DLD1 (cell line): Measurements from ENCODE around the gene VOPP1.

Experiments
- in situ Hi-C: cut with HindIII; loops from 2 replicates; pipeline ENCODE4 v1.10.0; 2017; ENCODE audit warnings: low sequenced_read_pairs

VOPP1 gene

DNA sequence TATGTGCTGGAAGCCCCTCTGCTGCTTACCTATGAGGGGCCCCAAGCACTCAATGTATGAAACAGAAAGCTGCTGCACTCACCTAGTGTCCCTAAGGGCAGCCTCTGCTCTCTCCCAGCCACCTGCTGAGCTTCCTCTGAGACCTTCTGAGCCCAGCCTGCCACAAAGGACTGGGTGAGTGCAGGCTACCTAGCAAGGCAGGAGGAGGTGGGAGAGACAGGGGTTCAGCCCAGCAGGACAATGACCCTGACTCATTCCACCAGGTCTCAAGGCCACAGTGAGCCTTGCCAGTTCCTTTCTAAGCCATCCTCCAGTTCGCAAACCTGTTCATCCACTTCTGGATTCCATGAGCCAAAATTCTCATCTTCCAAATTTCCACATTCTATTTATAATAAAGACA is 16.3 kb downstream of the VOPP1 start:
- in situ Hi-C loops, result no loop called here

DNA sequence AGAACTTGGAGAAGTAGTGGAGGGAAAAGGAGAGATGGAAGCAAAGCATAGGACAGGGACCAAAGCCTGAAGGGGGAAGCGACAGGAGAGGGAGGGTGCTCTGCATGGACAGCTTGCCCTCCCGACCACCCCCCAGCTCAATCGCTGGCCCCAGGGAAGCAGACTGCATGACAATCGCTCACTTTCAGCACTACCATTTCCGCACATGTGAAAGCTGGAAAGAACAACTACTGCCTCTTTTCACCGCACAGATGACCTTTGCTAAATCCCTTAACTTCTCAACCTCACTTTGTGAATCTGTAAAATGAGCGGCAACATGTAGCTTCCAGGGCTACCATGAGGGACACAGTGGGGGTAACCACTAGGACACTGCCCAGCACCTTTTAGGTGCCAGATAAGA is 17.1 kb downstream of the VOPP1 start:
- in situ Hi-C loops, result no loop called here

DNA sequence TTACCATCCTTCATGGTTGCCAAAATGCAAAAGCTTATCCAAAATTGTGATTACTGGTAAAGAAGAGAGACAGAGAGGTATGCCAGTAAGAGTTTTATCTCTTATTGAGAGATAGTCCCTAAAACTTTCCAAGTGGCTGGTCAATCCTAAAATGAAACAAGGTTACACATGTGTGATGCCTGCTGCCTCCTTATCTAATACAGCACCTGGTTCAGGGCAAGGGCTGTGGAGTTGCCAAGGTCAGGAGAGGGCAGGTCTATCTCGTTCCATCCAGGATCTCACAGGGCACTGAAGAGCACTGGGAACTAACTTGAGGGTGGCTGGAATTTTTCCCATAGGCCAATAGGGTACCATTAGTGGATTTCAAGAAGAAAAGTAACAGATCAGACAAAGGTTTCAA is 18.3 kb downstream of the VOPP1 start:
- in situ Hi-C loops, result no loop called here

DNA sequence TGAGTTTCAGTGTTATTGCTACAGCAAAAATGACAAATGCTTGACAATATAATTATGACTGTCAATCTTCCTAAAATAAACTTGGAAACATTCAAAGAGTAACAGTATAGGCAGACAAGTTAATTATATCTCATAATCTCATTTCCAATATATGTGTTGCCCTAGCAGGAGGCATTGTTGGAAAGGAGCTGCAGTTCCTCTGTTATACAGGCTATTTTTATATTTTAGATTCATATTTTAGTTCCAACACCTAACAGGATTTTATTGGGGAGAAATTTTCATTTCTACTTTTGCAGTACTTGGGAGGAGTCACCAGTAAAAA is 19.3 kb downstream of the VOPP1 start:
- in situ Hi-C loops, result no loop called here

DNA sequence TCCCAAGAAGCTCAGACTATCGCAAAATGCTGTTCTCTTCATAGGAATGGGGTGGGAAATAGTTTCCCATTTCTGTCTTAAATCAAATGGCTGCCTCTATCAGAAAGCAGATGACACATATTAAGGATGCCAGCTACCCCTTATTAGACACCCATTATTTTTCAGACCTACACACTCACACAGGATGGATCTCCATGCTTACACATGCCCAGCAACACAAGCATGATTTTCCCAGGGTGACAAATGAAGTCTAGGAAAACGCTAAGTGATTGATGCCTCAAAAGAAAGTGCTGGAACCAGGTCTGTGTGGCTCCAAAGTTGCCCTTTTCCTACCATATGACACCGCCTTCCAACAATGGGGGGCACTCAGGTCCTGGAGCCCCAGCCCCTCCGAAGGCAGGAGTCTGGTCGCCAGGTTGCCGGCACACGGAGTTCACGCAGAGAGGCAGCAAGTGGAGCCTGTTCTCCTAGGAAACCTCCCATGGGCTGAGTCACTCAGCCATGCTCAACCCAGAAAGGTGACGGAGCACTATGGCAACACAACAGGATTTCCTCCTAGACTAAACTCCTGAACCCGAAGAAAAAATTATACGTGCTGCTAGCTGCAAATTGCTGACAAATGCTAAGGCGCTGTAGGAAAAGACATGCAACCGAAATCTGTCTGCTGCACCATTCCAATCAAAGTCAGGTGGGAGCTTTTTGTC is 19.8 kb downstream of the VOPP1 start:
- in situ Hi-C loops, result no loop called here

DNA sequence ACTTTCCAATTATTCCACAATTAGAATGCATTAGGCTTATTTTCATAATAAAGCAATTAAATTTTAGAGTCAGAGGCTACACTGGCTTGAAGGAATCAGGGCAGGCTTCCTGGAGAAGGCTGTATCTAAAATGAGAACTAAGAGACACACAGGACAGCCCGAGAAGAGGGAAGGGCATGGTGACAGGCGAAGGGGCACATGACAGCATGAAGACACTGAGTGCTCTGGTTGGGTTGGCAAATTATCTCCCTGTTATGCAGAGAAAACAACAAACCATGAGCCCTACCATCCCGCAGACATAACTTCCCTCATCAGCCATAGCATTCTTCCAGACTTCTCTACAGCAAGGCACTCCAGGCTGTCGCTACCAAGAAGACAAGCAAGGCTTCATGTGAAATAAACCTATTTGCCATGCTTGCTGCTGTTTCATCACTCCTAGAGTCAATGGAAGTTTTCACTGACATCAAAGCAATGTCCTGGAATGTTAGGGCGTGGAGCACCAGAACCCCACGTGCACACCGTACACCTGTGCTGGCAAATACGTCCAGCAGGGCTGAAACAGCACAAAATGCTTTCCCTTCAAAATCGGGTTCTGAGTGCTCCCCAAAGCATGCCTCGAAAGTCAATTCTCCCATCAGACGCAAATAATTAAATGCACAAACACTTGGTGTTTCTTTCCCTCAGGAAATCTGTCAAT is 21.3 kb downstream of the VOPP1 start:
- in situ Hi-C loops, result no loop called here

DNA sequence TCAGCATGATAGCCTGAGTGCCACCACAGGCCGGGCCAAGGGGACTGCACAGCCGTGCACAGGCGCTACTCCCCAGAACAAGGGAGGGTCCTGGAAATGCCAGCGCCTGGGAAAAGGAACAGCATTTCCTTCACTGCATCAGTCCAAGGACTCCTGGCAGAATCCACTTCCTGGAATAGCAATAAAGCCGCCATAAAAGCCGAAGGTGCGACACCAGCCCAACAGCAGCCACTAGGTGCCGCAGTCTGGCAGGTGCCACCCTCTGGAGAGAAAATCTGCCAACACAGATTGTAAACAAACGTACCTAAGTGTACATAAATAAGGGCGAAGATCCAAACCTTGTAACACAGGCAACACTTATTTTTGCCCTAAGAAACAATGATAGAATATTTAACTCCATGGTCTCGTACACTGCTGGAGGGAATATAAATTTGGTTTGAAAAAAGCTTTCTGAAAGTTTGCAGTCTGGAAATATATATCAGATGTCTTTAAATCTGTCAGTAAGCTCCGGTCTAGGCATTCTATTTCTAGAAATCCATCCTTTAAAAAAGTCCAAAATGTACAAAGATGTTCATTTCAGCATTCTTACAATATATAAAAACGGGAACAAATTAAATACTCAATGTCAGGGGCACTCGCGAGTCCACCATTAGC is 22.2 kb downstream of the VOPP1 start:
- in situ Hi-C loops, result no loop called here

DNA sequence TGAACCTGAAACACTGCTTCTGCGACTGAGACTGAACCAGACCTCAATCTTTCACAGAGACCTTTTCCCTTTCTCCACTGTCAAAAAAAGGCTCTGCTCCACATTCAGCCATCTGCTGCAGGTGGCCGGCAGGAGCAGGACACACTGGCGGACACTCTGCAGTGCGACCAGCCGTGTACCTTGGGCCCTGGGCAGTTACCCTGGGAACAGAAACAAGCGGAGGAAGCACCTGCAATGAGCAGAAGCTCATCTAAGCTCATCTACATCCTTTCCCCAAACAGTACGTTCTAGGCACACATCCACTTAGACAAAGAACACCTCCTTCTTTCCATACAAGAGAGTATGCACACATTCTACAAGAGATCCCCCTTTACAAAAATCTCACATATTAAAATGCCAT is 22.8 kb downstream of the VOPP1 start:
- in situ Hi-C loops, result no loop called here

DNA sequence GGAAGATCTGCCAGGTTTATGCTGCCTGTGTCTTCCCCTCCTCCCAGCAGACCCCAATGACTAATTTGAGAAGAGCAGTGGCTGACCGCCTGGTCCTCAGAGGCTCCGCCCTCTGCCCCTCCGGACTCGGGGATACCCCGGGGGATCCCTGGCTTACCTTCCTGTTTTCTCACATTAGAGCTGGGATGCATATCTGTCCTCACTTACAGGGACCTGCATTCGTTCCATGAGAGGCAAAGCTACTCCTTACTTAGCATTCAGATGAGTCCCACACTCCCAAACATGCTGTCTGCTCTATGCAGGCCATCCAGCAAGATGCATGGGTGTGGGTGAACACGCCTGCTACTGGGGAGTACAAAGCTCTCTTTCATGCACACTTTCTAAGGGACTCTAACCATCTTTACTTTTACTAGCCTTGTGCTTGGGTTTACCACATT is 24.0 kb downstream of the VOPP1 start:
- in situ Hi-C loops, result no loop called here

DNA sequence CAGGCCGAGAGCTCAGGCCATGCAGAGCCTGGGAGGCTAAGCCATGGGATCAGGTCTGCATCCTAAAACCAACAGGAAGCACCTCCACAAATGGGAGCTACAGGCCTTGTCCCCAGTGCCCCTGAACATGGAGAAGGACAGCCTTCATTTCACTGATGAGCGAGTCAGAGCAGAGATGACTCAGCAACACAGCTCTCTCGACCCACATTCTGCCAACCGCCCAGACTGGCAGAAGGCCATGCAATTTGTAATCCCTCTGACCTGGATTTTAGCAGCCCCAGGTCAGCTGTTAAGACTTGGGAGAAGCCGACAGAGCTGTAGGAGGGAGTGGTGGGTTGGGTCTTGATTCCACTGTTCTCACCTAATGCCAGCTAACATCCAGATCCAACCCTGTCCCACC is 25.5 kb downstream of the VOPP1 start:
- in situ Hi-C loops, result no loop called here

DNA sequence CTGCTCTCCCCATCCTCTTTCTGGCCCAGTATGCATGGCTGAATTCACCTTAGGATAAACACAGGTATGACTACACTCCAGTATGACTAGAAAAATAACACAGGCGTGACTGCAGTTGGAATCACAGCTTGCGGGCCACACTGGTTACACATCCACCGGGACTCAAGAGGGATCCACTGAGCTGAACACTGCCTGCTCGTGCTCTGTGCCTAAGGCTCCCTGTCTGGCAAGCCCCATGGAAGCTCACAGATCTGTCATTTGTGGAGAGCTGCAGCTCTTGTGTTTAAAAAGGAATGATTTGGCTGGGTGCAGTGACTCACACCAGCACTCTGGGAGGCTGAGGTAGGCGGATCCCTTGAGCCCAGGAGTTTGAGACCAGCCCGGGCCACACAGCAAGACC is 26.8 kb downstream of the VOPP1 start:
- in situ Hi-C loops, result no loop called here

DNA sequence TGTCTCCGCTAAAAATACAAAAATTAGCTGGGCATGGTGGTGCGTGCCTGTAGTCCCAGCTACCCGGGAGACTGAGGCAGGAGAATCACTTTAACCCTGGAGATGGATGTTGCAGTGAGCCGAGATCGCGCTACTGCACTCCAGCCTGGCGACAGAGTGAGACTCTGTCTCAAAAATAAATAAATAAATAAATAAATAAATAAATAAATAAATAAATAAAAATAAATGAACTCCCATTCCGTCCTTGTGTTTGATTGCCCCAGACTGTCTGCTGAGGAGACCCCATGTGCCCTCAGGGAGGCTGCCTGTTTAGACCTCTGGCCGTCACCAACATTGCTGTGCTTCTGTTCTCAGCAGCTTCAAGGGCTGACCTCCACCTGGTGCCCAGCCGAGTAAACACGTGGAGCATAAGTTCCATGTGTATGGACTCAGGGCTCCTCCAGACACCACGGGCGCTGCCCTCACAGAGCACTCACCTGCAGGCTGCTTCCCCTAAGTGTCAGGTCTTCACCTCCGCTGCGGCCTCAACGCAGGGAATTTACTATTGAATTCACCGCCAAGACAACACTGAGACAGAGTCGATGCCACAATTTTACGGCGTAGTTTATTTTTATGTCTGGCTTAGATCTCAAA is 32.0 kb downstream of the VOPP1 start:
- in situ Hi-C loops, result no loop called here

DNA sequence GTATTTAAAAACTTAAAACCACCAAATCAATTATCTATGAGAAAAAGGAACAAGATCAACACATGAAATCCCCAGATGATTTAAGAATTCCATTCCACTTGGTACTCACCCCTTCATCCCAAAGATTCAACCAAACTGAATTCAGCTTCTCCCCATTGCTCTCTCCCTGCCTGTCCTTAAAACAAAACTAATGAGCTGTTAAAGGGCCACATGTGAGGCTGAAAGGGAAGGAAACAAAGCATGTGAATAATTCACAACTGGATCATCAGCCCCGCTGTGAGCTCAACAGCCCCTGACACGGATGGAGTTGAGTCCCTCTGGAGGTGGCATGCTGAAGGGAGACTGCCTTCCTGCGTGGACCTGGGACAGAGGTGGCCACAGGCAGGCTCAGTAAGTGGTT is 32.9 kb downstream of the VOPP1 start:
- in situ Hi-C loops, result no loop called here

DNA sequence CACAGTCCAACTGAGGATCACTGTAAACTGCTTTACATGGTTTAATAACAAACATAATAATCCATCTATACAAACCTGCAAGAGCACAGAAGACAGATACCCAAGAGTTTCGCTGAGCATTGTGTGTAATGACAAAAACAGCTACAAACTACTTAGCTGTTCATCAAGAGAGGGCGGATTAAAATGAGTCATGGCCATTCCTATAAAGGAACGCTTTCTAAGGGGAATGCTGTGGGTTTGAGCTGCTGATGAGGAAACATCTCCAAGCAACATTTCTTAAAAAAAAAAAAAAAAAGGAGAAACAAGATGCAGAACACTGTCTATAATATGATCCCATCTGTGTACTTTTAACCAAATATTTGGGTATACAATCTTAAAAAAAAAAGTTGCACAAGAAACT is 33.8 kb downstream of the VOPP1 start:
- in situ Hi-C loops, result no loop called here

DNA sequence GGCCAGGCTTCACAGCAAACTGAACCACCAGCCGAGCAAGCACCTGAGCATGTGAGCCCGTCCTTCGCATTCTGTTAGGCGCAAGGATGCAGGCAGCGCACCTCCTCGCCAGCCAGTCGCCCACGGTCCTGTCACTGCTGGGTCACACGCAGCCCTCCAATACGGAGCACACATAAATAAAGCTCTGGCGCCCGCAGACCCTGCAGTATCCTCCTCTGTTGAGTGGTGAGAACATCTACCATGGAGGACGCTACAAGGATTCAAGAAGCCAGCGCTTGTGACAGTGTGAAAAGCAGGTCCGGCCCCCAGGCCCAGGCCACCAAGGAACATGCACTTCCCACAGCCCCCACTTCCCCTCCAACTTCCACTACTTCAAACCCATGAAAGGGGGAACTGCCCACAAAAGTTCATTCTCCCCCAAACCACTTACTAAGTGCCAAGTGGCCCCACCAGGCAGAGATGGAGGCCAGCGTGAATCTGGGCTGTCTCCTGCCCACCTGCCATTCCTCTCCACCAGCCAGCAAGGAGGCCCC is 34.8 kb downstream of the VOPP1 start:
- in situ Hi-C loops, result no loop called here

DNA sequence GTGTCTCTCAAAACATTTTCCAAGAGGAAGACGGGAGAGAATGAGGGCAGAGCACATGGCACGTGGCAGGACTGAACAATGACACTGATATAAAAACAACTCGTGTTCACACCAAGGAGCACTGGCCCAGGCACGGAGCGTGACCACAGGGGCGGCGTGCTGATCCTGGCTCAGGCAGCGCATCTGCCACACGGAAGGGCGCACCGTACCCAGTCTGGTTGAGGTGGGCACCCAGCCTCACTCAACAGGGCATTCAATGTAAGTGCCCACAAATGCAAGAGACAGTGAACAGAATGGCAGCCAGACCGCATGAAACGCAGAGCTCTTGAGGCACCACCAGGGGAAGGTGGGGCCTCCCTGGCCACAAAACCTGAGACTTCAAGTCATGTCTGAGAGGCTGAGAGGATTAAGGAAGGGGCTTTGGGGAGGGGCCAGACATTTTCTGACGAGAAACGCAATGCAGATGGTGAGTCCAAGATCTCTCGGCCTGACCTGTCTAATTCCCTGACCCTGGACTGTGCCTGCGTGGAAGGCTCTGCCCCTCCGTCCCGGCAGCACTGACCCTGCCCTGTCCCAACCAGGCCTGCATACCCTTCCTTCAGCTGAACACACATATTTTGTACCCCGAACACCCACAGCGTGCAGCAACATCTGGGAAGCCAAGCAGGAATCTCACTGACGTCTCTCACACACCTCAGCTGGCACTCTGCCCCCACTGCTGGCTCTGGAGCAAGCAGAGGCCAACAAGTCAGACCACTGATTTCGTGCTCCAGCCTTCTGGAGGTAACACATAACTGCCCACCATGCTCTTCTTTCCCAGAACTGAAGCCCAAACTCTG is 35.5 kb downstream of the VOPP1 start:
- in situ Hi-C loops, result no loop called here

DNA sequence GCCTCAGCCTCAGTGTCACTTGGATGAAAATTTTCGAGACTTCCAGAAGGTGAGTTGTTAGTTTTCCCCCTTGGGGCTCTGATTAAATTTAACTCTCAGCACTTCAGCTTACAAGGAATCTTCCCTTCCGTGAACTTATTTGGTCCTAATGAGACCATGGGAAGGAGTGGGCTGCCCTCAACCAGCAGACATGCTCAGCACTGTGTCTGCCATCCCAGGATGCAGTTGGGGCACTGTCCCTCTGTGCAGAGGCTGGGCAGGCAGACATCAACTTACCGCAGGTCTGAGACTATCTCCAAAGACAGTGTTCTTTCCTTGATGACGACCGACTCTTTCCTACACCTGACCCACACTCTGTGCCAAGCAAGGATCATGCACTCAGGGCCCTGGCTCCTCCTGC is 36.7 kb downstream of the VOPP1 start:
- in situ Hi-C loops, result no loop called here

DNA sequence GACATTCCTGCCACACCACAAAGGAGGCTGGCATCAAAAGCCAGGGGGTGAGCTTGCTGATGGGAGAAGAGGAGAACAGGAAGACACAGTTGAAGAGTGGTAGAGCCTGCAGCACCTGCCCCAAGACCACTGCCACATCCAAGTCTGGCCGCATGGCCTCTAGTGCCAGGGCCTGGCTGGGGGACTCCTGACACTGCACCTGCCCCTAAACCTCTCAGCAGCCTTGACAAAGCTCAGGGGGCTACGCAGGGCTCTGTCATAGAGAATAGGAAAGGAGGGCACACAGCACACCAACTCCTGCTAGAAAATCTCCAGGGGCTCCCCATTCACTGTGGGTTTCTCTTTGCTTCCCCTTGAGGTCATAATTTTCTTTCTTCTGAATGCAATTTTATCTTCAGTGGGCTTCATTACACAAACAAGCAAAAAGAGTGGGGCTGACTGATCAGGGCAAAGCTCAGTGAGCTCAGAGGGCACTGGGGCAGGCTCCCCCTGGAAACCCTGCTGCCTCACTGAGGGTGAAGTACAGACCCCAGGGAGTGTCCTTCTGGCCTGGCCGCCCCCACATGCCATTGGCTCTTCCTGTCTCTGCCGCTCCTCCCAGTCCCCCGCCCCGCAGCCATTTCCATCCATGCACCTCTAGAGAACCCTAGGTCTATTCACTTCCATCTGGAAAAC is 37.2 kb downstream of the VOPP1 start:
- in situ Hi-C loops, result no loop called here

DNA sequence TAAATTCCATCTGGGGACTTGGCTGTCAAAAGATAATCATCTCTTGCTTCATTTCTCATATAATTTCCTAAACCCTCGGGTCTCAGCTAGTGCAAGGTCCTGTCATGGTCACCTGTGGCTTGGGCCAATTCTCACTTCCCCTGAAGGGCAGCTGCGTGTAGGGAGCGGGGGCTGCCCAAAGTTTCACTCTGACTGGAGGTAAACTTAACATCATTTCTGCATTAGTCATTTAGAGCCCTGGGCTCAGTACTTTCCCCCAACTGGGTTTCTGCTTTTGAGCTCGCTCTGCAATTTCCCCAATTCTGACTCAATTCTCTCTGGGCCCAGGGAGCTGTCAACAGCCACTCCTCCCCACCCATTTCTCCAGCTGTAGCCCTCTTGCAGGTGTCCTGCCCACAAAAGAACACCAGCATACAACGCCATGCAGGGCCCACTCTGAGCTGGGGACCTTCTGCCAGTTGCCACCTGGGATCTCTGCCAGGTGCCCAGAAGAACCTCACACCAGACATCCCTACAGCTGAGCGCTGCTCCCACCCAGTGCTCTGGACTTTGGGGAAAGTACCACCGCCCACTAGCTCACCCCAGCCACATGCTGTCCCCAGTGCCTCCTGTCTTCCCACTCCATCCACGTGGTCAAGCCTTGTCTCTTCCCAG is 37.9 kb downstream of the VOPP1 start:
- in situ Hi-C loops, result no loop called here

DNA sequence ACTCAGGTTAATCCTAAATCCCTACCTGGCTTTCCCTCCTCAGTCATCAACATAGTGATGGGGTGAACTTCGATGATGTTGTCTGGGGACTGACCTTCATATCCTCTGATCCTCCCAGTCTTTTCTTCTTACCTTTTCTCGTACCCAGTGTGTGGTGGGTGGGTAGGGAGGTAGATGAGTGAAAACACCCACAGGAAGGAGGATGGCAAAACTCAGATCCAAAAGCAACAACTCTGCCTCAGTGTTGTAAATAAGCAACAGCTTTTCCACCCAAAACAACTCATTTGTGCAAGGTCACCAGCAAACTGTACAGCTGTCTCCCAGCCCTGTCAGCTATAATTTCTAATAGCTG is 38.6 kb downstream of the VOPP1 start:
- in situ Hi-C loops, result no loop called here
